NCI-H460 (cell line): ENCODE measurements around the gene SUPV3L1. TPM values are rescaled to one million over a fixed set of nuclear protein-coding genes. Genes with fewer than 3 reads are reported as not detected.
"Not testable (repeated sequence)": the region's sequence is repeated elsewhere in the genome, so short reads cannot be mapped to it uniquely, and the experiment has no call there.

Experiments used
- DNase-seq: peaks from one replicate; pipeline ENCODE4 v3.0.0-alpha.2; 2016; ENCODE audit warnings: low read depth; ENCODE audit errors: extremely low read depth
- total RNA-seq: library from RNA; depleted of rRNA; stranded (reverse); fragments of >200 nt; shearing (Covaris generic); gene quantifications from 2 replicates; pipeline ENCODE4 v1.2.3, GENCODE V29; 2014

The SUPV3L1 gene
- total RNA-seq, 1 experiment from 2014 or later = 79.0 TPM

GRCh38 chr10:69228151-69228550 is 48.1 kb downstream of the SUPV3L1 start:
- no peak for DNase-seq

- no peak for DNase-seq
Observed at GRCh38 chr10:69229616-69229916, 49.5 kb downstream of the SUPV3L1 start.

GRCh38 chr10:69230128-69230527 is 50.1 kb downstream of the SUPV3L1 start:
- no peak for DNase-seq

DNA sequence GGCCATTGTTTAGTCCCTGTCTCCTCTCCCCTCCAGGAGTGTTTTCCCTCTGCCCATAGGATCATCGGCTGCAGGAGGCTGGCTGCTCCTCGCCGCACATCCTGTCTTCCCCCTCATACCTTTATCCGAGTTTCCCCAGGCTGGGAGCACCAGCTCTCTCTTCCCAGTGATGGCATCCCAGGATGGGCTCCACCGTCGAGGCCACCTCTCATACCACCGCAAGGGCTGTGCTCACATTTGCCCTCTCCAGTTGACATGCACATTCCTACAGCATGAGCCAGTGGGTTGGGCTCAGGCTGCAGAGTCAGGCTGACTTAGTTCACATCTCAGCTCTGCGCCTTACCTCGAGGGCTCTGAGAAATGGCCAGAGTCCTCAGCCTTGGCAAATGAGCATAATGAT is 52.2 kb downstream of the SUPV3L1 start:
- peak; percentile 85 for DNase-seq

DNA sequence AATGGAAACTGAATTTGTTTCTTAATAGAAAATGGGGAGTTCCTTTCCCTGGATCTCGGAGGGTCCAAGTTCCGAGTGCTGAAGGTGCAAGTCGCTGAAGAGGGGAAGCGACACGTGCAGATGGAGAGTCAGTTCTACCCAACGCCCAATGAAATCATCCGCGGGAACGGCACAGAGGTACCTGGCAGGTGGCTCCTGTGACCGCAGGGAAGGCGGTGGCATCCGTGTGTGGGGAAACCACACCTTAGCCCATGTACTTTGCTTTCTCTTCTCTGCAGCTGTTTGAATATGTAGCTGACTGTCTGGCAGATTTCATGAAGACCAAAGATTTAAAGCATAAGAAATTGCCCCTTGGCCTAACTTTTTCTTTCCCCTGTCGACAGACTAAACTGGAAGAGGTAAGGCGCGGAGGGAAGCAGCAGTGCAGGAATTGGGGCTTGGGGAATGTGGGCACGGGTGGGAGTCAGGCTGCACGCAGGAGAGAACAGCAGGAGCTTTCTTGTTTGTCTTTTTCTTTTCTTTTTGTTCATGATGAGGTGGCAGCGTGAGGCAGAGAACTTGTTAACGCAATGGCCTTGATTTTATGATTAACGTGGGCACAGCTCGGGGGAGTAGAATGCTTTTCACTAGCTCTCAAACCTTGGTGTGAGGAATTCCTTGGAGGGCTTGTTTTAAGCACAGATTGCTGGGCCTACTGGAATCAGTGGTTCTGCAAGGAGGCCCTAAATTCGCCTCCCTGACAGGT is 52.9 kb downstream of the SUPV3L1 start:
- DNase-seq = no peak

DNA sequence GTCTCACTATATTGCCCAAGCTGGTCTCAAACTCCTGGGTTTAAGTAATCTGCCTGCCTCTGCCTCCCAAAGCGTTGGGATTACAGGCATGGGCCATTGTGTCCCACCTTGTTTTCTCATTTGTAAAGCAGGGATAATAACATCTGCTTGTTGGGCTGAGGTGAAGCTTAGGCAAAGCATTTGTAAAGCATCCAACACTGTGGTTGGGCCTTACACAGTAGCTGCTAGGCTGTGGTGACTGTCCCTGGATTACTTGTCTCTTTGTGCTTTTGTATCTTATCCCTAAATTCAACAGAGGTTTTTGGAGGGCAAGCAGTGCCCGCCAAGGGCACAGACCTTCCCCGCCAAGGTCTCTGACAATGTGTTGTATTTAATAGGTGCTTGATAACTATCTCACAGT is 54.4 kb downstream of the SUPV3L1 start:
- DNase-seq = no peak

GRCh38 chr10:69237528-69238159 is 57.6 kb downstream of the SUPV3L1 start:
- peak; percentile 81 for DNase-seq

GRCh38 chr10:69239136-69239535 is 59.1 kb downstream of the SUPV3L1 start:
- DNase-seq = no peak

DNA sequence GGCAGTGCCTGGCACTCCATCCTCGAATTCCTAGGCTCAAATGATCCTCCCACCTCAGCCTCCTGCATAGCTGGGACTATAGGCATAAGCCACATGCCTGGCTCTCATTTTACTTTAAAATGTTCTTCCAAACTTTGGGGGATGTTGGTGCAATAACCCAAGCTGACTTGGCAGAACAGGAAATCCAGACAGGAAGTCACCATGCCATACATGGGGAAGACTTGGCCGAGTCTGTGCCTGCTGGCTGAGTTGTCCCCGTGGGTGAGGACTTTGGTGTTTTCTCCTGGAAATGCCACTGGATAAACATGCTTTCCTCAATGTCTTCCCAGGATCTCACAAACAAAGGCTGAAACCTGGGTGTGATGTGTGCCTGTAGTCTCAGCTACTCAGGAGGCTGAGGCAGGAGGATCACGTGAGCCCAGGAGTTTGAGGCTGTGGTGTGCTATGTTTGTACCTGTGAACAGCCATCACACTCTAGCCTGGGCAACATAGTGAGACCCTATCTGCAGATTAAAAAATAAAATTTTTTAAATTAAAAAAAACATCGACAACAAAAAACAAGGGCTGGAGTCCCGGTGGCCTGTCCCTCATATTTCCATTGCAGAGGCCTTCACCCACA is 59.9 kb downstream of the SUPV3L1 start:
- DNase-seq = no peak

DNA sequence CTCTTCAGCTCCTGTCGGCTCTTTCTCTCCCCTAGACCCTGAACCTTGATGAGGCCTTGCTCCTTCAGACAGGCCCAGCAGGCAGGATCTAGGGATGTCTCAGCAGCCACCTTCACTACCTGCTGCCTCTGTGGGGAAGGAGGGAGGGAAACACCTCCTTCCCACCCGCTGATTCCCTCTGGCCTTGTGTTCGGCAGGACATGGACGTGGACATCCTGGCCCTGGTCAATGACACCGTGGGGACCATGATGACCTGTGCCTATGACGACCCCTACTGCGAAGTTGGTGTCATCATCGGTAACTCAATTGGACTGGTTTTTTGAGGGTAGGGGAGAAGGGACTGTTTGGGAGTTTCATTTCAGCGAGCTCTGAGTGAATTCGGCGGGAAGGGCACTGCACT is 60.4 kb downstream of the SUPV3L1 start:
- no peak for DNase-seq

DNA sequence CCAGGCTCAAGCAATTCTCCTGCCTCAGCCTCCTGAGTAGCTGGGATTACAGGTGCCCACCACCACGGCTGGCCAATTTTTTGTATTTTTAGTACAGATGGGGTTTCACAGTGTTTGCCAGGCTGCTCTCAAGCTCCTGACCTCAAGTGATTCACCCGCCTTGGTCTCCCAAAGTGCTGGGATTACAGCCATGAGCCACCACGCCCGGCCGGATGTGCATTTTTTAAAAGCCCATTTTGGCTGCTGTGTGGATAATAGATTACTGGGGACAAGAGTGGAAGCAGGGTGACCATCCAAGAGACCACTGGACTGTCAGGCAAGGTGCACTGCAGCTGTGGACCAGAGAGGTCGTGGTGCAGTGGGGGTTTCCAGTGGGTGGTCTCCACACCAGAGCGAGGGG is 61.5 kb downstream of the SUPV3L1 start:
- DNase-seq = no peak

DNA sequence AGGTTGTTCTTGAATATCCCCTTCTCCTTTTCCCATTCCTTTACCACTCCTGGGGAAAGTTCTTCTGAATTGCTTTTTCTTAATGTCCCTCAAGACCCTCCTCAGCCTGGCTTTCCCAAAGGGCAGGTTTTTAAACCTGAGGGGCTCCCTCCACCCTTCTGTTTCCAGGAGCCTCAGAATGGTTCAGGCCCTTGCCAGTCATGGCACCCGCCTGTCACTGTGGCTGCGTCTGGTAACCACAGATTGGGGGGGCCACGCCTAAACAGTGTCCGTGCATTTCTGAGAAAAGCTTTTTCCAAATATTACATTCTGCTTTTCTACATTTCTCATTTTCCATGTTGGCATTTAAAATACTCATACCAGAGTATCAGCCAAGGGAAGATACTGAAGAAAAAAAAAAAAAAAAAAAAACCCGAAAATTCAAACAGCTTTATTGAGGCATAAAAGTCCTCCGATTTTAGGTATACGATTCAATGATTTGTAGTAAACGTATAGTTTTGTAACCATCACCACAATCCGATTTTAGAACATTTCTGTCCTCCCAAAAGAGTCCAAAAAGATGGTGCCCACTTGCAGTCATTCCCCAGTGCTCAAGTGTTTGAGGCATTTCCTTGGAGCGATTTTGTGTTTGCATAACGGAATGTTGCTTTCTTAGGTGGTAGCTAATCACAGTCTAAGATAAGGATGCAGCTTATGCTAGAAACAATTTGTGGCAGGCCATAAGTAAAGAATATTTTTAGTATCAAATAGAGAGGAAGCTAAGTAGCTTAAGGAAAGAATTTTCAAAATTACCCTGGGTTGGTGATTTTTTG is 62.2 kb downstream of the SUPV3L1 start:
- no peak for DNase-seq

- no peak for DNase-seq
Observed at GRCh38 chr10:69242852-69243212, 62.8 kb downstream of the SUPV3L1 start.

DNA sequence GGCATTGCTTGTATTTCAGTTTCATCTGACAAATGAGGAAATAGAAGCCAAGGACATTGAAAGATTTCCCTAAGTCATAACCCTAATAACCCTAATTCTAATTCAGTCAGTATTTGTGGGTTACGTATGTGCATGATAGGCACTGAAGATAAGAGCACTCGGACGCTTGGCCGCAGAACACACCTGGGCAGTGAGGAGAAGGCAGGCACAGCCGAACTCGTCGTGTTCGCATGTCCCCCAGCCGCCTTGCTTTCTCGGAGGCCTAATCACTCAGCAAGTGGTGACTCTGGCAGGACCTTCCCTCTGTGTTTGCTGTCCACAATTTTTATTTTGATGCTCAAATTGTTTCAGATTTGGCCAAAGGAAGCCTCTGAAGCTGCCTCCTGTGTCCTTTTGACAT is 63.8 kb downstream of the SUPV3L1 start:
- DNase-seq = no peak

DNA sequence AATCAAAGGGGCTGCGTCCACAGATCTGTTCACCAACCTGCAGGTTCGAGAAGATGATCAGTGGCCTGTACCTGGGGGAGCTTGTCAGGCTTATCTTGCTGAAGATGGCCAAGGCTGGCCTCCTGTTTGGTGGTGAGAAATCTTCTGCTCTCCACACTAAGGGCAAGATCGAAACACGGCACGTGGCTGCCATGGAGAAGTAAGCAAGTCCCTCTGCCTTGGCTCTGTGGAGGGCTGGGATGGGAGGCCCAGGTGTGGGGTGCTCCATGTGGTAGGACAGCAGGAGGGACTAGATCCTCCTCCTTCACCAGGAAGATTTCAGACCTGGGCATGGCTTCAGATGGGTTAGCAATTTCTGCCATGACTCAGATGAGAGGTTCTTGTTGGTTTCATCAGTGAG is 66.0 kb downstream of the SUPV3L1 start:
- DNase-seq = no peak

GRCh38 chr10:69246581-69247312 is 66.7 kb downstream of the SUPV3L1 start:
- no peak for DNase-seq

GRCh38 chr10:69247313-69247710 is 67.3 kb downstream of the SUPV3L1 start:
- DNase-seq = no peak

GRCh38 chr10:69248117-69248730 is 68.2 kb downstream of the SUPV3L1 start:
- no peak for DNase-seq

GRCh38 chr10:69250041-69250440 is 70.0 kb downstream of the SUPV3L1 start:
- DNase-seq = no peak

DNA sequence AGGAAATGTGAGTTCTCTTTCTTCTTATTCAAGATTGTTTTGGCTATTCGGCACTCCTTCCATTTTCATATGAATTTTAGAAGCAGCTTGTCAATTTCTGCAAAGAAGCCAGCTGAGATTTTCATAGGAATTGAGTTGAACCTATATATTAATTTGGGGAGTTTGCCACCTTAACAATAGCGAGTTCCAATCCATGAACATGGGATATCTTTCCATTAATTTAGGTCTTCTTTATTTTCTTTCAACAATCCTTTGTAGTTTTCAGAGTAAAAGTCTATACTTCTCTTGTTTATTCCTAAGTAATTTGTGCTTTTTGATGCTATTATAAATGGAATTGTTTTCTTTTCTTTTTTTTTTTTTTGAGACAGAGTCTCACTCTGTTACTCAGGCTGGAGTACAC is 71.4 kb downstream of the SUPV3L1 start:
- not testable (repeated sequence) for DNase-seq
